Colon (tissue), 2 donors: ENCODE measurements around the gene RIOK1.

Source experiments
- FAIRE-seq: peaks from 2 replicates; lab custom pipeline; 2012; peaks lifted over from hg19 to GRCh38; lab: Jason Lieb, UNC
- donor health status: control.
- donor health status: control.

The RIOK1 gene

GRCh38 chr6:7410851-7411250 lies 21.2 kb downstream of the RIOK1 start:
- FAIRE-seq: no peak

- no peak for FAIRE-seq
These were observed 21.7 kb downstream of the RIOK1 start for GRCh38 chr6:7411328-7411727.

DNA sequence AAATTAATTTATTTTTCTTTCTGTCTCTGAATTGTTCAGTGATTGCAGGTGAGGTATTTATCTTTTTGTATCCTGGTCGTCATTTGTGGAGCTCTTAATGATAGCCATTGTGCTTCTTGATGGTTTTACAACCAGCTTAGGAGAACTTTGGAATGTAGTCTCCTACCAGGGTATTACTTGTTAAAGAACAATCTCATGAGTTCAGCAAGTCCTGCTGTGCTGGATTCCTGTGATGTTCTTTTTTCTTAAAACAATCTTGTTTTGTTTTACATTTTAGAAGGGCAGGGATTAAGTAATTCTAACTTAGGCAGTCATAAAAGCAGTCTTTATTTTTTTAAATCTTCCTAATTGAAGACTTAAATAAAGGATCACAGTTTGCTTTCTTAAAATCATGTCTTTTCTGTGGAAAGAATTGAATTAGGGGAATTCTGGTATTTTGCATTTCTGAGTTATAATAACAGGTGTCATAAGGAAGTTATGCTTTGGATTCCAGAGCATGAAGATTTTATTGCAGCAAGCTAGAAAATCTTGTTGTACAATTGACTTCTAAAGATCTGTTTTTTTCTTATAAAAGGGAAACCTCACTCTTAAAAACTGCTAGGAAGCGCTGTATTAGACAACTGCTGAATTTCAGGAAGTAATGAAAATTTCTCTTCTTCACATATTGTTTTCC lies 23.7 kb downstream of the RIOK1 start:
- peak; percentile 24 for FAIRE-seq

- no peak for FAIRE-seq
These were observed 25.2 kb downstream of the RIOK1 start for GRCh38 chr6:7414811-7415210.

GRCh38 chr6:7417684-7418083 lies 28.1 kb downstream of the RIOK1 start:
- FAIRE-seq: no peak

DNA sequence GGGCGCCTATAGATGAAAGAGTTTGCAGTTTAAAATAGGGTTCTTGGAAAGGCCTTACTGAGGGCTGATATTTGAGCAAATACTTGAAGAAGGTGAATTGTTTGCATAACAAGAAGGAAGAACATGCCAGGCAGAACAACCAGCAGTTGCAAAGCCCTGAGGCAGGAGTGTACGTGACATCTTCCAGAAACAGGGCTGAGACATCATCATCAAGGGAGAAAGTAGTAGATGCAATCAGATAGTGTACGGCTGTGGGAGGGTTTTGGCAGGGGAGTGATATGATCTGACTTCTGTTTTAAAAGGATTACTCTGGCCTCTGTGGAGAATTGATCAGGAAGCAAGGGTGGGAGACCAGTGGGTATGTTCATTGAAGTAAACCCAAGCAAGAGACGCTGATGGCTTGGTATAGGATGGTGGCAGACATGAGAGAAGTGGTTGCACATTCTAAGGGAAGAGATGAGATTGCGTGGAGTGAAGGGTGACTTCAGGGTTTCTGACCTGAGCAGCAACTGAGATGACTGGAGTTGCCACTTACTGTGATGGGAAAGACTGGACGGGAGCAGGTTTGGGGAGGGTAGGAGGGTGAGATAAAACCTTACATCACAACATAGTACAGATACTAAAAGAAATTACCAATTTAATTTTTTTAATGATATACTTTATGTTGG lies 28.8 kb downstream of the RIOK1 start:
- no peak for FAIRE-seq

DNA sequence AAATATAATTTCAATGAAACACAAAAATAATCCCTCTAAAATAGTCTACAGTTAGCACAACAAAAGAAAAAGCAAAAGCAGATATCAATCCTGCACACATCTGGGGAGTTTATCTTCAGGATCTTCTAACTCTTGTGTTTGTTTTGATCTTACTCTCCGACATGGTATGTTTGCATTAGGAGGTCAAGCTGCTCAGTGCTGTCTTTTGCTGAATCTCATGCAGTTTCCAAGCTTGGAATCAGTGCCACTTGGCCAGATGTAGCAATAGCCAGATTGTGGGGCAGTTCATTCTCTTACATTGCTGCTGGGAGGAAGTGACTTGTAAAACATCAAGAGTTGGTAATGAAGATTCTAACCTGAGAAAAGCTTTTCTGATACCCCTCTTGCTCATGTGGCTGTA lies 29.5 kb downstream of the RIOK1 start:
- no peak for FAIRE-seq

GRCh38 chr6:7421066-7421465 lies 31.5 kb downstream of the RIOK1 start:
- FAIRE-seq: no peak

- no peak for FAIRE-seq
These were observed 34.5 kb downstream of the RIOK1 start for GRCh38 chr6:7424058-7424457.

DNA sequence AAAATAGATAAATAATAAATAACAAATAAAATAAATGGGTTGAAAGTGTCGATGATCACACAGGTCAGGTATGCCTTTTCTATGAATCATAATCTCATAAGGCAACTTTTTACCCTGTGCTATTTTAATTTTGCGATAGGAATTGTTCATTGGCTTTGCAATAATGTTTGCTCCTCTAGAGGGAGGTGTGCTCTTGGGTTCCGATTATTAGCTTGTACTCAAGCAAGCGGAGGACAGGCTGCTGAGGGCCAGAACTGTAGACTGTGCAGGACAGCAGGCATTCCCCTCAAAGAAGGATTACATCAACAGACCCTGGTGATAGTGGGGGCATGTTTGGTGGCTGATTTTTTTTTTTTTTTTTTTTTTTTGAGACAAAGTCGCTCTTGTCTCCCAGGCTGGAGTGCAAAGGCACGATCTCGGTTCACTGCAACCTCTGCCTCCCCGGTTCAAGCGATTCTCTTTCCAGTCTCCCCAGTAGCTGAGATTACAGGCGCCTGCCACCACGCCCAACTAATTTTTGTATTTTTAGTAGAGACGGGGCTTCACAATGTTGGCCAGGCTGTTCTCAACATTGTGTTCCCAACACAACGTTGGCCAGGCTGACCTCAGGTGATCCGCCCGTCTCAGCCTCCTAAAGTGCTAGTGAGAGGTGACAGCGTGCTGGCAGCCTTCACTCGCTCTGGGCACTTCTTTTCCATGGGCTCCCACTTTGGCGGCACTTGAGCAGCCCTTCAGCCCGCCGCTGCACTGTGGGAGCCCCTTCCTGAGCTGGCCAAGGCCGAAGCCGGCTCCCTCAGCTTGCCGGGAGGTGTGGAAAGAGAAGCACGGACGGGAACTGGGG lies 35.6 kb downstream of the RIOK1 start:
- no peak for FAIRE-seq

DNA sequence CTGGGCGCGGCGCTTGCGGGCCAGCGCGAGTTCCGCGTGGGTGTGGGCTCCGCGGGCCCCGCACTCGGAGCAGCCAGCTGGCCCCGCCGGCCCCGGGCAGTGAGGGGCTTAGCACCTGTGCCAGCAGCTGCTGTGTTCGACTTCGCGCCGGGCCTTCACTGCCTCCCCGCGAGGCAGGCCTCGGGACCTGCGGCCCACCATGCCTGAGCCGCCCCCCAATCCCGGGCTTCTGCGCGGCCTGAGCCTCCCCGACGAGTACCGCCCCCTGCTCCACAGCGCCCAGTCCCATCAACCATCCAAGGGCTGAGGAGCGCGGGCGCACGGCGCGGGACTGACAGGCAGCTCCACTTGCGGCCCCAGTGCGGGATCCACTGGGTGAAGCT lies 36.2 kb downstream of the RIOK1 start:
- no peak for FAIRE-seq

DNA sequence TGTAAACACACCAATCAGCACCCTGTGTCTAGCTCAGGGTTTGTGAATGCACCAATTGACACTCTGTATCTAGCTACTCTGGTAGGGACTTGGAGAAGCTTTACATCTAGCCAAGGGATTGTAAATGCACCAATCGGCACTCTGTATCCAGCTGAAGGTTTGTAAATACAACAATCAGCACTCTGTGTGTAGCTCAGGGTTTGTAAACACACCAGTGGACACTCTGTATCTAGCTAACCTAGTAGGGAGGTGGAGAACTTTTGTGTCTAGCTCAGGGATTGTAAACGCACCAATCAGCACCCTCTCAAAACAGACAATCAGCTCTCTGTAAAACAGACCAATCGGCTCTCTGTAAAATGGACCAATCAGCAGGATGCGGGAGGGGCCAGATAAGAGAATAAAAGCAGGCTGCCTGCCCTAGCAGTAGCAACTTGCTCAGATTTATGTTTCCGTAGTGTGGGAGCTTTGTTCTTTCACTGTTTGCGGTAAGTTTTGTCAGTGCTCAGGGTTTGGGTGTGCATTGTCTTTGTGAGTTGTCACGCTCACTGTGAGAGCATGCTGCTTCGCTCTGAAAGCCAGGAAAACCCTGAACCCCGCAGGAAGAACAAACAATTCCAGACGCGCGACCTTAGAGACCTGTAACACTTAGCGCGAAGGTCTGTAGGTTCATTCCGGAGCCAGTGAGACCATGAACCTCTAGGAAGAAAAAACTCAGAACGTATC lies 37.0 kb downstream of the RIOK1 start:
- no peak for FAIRE-seq

- no peak for FAIRE-seq
These were observed 41.7 kb downstream of the RIOK1 start for GRCh38 chr6:7431313-7431673.

- FAIRE-seq: no peak
These were observed 42.2 kb downstream of the RIOK1 start for GRCh38 chr6:7431674-7432390.

GRCh38 chr6:7432391-7433120 lies 42.9 kb downstream of the RIOK1 start:
- FAIRE-seq: no peak

DNA sequence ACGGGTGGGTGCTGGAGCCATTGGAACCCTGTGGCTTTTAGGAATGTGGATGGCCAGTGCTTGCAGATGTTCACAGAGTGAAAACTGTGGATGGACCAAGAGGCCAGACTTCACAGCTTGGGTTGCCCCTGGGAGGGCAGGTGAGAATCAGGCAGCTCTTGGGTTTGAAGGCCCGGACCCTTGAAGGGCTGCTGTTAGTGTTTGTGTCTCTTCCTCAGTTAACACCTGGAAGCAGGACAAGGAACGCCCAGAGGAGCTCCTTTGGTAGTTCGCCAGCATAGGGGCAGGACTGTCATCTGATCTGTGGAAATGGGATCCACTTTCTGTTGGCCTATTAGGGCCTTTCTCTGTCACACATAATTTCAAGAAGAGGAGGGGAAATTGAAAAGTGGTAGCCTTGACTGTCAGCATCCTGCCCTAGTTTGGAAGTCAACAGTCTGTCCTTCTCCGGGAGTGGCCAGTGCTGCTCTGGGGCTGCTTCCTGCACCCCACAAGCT lies 43.6 kb downstream of the RIOK1 start:
- FAIRE-seq: no peak

- no peak for FAIRE-seq
These were observed 45.1 kb downstream of the RIOK1 start for GRCh38 chr6:7434672-7435071.

DNA sequence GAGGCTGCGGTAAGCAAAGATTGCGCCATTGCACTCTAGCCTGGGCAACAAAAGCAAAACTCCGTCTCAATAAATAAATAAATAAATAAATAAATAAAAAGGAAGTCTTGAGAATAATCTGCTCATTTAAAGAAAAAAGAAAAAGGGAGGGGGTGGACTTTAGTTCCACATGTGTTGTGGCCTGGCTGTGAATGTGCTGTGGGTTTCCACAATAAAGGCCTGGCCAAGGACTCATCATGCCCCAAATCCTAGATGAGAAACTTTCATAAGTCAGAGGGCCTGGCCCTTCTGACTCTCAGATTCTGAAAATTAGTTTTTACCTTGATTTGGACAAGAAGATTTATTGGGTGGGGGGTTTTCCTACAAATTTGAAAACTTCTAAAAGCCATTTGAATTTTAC lies 48.4 kb downstream of the RIOK1 start:
- FAIRE-seq: no peak

- no peak for FAIRE-seq
These were observed 49.6 kb downstream of the RIOK1 start for GRCh38 chr6:7439228-7439627.

GRCh38 chr6:7440476-7440875 lies 50.9 kb downstream of the RIOK1 start:
- FAIRE-seq: no peak
